Type B pancreatic cell (in vitro differentiated cells): ENCODE measurements around the gene MCC. TPM values are rescaled to one million over a fixed set of nuclear protein-coding genes. Genes with fewer than 3 reads are reported as not detected.
A peak's percentile ranks its signal among the peaks of the same experiment; 100 is the strongest.

Experiments used
- DNase-seq: peaks from one replicate; pipeline ENCODE4 v3.0.0; 2021; ENCODE audit warnings: mixed read lengths; ENCODE audit not compliant: unreplicated experiment; ENCODE audit errors: extremely low spot score
- H3K27ac Mint-ChIP-seq: 2 replicates; pipeline ENCODE4 v1.8.0; 2021; ENCODE audit warnings: mild to moderate bottlenecking, mixed read lengths
- H3K27me3 Mint-ChIP-seq: 2 replicates; pipeline ENCODE4 v1.8.0; 2021; ENCODE audit warnings: mixed read lengths
- H3K36me3 Mint-ChIP-seq: 2 replicates; pipeline ENCODE4 v1.8.0; 2021; ENCODE audit warnings: mixed read lengths
- H3K4me1 Mint-ChIP-seq: one replicate; pipeline ENCODE4 v1.8.0; 2021; ENCODE audit warnings: mixed read lengths; ENCODE audit not compliant: unreplicated experiment
- H3K4me3 Mint-ChIP-seq: 2 replicates; pipeline ENCODE4 v1.8.0; 2021; ENCODE audit warnings: mild to moderate bottlenecking, mixed read lengths
- H3K9me3 Mint-ChIP-seq: 2 replicates; pipeline ENCODE4 v1.8.0; 2021; ENCODE audit warnings: mixed read lengths
- CTCF ChIP-seq: fragments of 200-600 bp; sonication (generic); conservative IDR thresholded peaks from 2 replicates; pipeline ENCODE4 v1.5.0; 2021; ENCODE audit warnings: antibody characterized with exemption, mild to moderate bottlenecking
- total RNA-seq: library from RNA; stranded (reverse); gene quantifications from 2 replicates; pipeline ENCODE4 v1.2.1, GENCODE V29; 2021; ENCODE audit warnings: low replicate concordance

Gene MCC
- total RNA-seq, 1 donor from 2014 or later: 24.0 TPM

- Mint-ChIP-seq H3K4me3 (no peak overlapping the region), H3K9me3 (no peaks in the 10 kb centered on the region), H3K4me1 (peaks cover 3% of the 10 kb centered on the region), H3K36me3 (peaks cover 11% of the 10 kb centered on the region), H3K27me3 (no peaks in the 10 kb centered on the region), H3K27ac (no peak overlapping the region)
- DNase-seq: peak; percentile 6
- no peak for TF ChIP-seq CTCF
Observed at GRCh38 chr5:113040672-113041260, 447.5 kb downstream of the MCC start.

DNA sequence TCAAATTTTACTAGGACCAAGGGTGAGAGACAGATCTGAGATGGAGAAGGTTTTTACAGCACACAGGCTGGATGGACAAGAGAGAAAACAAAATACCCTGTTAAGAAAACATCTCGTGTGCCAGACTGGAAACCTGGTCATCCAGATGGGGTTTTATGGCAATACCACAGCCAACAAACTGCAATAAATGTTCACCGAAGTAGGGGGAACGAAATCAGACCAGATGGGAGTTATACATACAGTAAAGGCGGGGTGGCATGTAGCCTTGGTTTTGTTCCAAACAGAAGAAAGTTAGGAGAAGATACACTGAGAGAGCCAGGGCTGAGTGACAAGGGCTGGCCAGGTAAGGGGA, 448.3 kb downstream of the MCC start:
- Mint-ChIP-seq H3K4me1 (peaks cover 4% of the 10 kb centered on the region), H3K27ac (no peak overlapping the region), H3K36me3 (peaks cover 11% of the 10 kb centered on the region), H3K27me3 (no peaks in the 10 kb centered on the region), H3K9me3 (no peaks in the 10 kb centered on the region), H3K4me3 (no peak overlapping the region)
- TF ChIP-seq CTCF: no peak
- no peak for DNase-seq

- Mint-ChIP-seq H3K4me3 (no peak overlapping the region), H3K27me3 (no peaks in the 10 kb centered on the region), H3K27ac (no peak overlapping the region), H3K9me3 (no peaks in the 10 kb centered on the region), H3K36me3 (peaks cover 11% of the 10 kb centered on the region), H3K4me1 (peaks cover 7% of the 10 kb centered on the region)
- peak; percentile 40 for DNase-seq
- TF ChIP-seq CTCF: no peak
Observed at GRCh38 chr5:113039229-113039933, 448.9 kb downstream of the MCC start.

GRCh38 chr5:113038714-113039113, 449.5 kb downstream of the MCC start:
- peaks cover 11% of the 10 kb centered on the region for H3K36me3 Mint-ChIP-seq
- peak; percentile 43 for DNase-seq
- H3K4me1 Mint-ChIP-seq: peaks cover 7% of the 10 kb centered on the region
- no peaks in the 10 kb centered on the region for H3K9me3 Mint-ChIP-seq
- H3K27me3 Mint-ChIP-seq: no peaks in the 10 kb centered on the region
- no peak overlapping the region for H3K27ac Mint-ChIP-seq
- TF ChIP-seq CTCF: no peak
- no peak overlapping the region for H3K4me3 Mint-ChIP-seq

DNA sequence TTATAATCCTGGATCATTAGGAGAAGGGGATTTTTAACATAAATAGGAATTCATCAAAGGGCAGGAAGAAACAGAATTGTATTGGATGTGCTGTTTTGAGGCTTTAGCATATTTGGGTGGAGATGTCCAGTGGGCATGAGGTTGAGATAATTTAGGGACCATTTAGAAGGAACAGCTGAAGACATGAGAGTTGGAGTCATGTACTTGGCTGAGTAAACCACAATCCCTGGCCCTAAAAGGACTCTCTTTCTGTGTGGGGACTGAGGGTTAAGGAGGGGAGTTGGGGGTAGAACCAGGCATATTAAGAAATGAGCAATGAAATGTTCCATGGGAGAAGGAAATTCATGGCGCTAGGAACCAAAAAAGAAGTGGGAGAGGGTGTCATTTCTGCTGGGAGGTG, 450.1 kb downstream of the MCC start:
- H3K9me3 Mint-ChIP-seq: no peaks in the 10 kb centered on the region
- no peak overlapping the region for H3K27ac Mint-ChIP-seq
- H3K36me3 Mint-ChIP-seq: peaks cover 11% of the 10 kb centered on the region
- H3K4me3 Mint-ChIP-seq: no peak overlapping the region
- no peak for TF ChIP-seq CTCF
- peaks cover 7% of the 10 kb centered on the region for H3K4me1 Mint-ChIP-seq
- no peak for DNase-seq
- H3K27me3 Mint-ChIP-seq: no peaks in the 10 kb centered on the region
